WTC11 (cell line): Measurements from ENCODE around the gene CLCN6.

Source experiments
- FOXJ3 ChIP-seq: sonication (generic); formaldehyde crosslinking; IDR thresholded peaks from 2 replicates; pipeline ENCODE4 v1.9.0; 2021; ENCODE audit warnings: missing genetic modification reagents, mild to moderate bottlenecking, borderline replicate concordance
- ZNF416 ChIP-seq: fragments of 250-450 bp; sonication (Bioruptor Pico); IDR thresholded peaks from 2 replicates; pipeline ENCODE4 v1.9.0; 2021; ENCODE audit warnings: mild to moderate bottlenecking, inconsistent platforms
- TF ChIP-seq, protein P1 (sequence below): fragments of 200-600 bp; IDR thresholded peaks from 2 replicates; pipeline ENCODE4 v1.8.0; 2022; ENCODE audit warnings: antibody characterized with exemption
- TF ChIP-seq, protein P2 (sequence below): sonication (generic); formaldehyde crosslinking; IDR thresholded peaks from 2 replicates; pipeline ENCODE4 v1.8.1; 2023; ENCODE audit warnings: mild to moderate bottlenecking, missing genetic modification reagents, moderate library complexity

- TF ChIP-seq ZNF416 (CRISPR knock-in tag) (no peak), FOXJ3 (CRISPR knock-in tag) (no peak)
- TF ChIP-seq, protein P1, sequence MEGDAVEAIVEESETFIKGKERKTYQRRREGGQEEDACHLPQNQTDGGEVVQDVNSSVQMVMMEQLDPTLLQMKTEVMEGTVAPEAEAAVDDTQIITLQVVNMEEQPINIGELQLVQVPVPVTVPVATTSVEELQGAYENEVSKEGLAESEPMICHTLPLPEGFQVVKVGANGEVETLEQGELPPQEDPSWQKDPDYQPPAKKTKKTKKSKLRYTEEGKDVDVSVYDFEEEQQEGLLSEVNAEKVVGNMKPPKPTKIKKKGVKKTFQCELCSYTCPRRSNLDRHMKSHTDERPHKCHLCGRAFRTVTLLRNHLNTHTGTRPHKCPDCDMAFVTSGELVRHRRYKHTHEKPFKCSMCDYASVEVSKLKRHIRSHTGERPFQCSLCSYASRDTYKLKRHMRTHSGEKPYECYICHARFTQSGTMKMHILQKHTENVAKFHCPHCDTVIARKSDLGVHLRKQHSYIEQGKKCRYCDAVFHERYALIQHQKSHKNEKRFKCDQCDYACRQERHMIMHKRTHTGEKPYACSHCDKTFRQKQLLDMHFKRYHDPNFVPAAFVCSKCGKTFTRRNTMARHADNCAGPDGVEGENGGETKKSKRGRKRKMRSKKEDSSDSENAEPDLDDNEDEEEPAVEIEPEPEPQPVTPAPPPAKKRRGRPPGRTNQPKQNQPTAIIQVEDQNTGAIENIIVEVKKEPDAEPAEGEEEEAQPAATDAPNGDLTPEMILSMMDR: no peak
- TF ChIP-seq, protein P2, sequence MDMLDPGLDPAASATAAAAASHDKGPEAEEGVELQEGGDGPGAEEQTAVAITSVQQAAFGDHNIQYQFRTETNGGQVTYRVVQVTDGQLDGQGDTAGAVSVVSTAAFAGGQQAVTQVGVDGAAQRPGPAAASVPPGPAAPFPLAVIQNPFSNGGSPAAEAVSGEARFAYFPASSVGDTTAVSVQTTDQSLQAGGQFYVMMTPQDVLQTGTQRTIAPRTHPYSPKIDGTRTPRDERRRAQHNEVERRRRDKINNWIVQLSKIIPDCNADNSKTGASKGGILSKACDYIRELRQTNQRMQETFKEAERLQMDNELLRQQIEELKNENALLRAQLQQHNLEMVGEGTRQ (CRISPR knock-in tag): no peak
Observed at GRCh38 chr1:11761285-11761684, 44.7 kb upstream of the CLCN6 start.
